HG03460 (cell line): ENCODE results near the gene C11orf91.
"Not testable (repeated sequence)": the region's sequence is repeated elsewhere in the genome, so short reads cannot be mapped to it uniquely, and the experiment has no call there.

ENCODE experiments used
- ATAC-seq: cut with Tn5 transposase; IDR thresholded peaks from one replicate; pipeline ENCODE4 v1.9.1; 2021; ENCODE audit not compliant: unreplicated experiment

C11orf91 gene

DNA sequence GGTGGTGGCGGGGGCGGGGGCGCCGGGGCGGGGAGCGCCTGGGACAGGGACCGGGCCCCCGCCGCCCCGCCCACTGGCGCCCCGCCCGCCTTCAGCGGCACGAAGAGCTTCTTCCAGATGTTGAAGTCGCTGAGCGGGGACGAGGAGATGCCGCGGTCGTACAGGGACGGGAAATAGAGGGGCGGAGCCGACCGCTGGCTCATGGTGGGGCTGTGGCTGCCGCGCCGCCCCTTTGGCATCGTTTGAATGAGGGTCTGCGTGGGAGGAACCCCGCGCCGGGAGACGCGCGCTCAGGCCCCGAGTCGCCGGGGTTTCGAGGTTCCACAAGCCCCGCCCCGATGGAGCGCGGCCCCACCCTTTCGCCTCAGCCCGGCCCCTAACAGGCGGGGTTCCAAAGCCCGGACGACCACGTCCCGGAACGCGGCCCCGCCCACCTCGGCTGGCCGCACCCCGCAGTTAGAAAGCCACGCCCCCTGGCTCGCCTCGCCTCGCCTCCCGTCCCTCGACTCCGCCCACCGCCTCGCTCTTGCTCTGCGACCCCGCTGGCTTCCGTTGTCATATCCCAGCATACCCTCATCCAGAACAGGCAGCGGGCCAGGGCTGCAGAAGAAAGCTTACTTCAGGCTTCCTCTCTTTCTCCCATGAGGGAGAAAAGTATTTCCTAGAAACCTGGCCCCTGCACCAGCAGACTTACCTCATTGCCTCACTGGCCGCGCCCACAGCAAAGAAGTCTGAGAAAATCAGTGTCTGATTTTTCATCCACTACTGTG lies at the start of gene C11orf91:
C11orf91 (minus strand) TSS at position 325 of the 770 bp plus-strand sequence; CDS start at position 239, 86 bp downstream.
- ATAC-seq = peak; percentile 90

GRCh38 chr11:33747979-33748378 lies 47.4 kb upstream of the C11orf91 start:
- no peak for ATAC-seq

- ATAC-seq = no peak
Measured at GRCh38 chr11:33743291-33743690, 42.7 kb upstream of the C11orf91 start.

DNA sequence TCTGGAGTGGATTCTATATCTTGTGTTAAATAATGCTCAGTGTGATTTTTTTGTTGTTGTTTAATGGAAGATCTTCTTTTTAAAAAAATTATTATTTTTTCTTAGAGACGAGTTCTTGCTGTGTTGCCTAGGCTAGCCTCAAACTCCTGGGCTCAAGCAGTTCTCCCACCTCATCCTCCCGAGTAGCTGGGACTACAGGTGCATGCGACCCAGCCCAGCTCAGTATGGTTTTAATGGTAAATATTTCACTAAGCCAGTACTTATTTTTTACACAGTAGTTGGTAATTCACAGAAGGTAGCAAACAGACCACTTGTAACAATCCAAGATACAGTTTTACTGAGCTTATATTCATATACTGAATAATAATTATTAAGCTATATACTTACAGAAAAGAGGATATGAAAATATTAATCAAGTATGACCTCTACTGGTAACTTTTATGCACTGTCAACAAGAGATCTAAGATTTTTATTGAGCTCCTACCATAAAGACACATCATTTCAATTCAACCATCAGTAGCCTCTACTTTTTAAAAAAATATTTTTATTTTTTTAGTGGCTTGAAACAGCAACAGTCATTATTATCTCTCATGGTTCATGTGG lies 41.7 kb upstream of the C11orf91 start:
- ATAC-seq = peak; percentile 60

- ATAC-seq = no peak
Measured at GRCh38 chr11:33741806-33742205, 41.2 kb upstream of the C11orf91 start.

GRCh38 chr11:33737362-33737821 lies 36.8 kb upstream of the C11orf91 start:
- no peak for ATAC-seq

- peak; percentile 57 for ATAC-seq
Measured at GRCh38 chr11:33736148-33736812, 35.7 kb upstream of the C11orf91 start, which contains the start of gene CD59. CD59 (minus strand) TSS chr11:33736423; CDS start chr11:33722445, 13,978 bp downstream.

DNA sequence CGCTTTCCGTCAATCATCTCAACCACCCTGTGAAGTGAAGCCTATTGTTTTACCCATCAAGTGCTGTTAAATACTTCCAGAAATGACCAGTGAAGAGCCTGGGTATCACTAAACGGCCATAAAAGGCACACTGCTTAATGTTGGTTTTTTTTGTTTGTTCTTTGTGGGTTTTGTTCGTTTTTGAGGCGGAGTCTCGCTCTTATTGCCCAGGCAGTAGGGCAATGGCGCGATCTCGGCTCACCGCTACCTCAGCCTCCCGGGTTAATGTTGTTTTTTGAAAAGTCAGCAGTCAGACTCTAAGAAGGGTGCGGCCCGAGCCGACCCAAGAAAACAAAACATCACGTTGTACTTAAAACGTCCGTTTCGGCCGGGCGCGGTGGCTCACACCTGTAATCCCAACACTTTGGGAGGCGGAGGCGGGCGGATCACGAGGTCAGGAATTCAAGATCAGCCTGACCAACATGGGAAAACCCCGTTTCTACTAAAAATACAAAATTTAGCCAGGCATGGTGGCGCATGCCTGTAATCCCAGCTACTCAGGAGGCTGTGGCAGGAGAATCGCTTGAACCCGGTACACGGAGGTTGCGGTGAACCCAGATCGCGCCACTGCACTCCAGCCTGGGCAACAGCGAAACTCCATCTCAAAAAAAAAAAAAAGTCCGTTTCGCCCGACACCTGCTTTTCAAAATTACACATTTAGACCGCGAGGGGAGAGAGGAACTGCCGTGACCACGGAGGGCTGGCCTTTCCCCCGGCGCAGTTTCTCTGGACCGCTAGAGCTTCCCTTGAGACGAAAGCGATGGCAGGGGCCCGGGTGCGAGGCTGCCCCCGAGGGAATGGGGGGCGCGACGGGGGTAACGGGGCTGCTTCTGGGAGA lies 34.9 kb upstream of the C11orf91 start:
- ATAC-seq = peak; percentile 56

- no peak for ATAC-seq
Measured at GRCh38 chr11:33734441-33735270, 34.0 kb upstream of the C11orf91 start.

DNA sequence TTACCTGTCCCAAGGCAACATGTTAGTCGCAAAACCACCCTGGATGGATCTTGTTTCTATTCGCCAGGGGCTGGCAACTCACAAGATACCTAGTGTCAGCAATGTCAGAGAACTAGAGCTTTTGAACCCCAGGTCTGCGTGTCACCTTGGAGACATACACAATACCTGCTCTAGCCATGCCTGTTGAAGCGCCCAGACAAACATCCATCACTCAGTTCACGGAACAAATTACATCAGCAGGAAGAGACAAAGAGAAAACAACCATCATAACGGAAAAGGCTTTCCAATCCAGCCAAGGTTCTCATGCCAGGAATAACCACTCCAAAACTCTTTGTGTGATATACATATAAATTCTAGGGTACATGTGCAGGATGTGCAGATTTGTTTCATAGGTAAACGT lies 33.4 kb upstream of the C11orf91 start:
- no peak for ATAC-seq

- ATAC-seq = no peak
Measured at GRCh38 chr11:33731723-33732531, 31.3 kb upstream of the C11orf91 start.

DNA sequence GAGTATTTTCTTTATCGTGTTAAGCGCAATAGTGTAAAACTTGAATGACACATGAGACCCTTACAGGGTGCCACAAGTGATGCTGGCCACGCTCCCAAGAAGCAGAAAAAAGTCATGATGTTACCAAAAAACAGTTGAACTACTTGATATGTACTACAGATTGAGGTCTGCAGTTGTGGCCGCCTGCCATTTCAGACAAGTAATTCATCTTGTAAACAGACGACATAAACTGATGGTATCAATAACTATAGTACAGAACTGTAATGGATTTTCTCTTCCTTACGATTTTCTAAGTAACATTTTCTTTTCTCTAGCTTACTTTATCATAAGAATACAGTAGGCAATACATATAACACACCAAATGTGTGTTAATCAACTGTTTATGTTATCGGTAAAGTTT lies 30.1 kb upstream of the C11orf91 start:
- no peak for ATAC-seq

DNA sequence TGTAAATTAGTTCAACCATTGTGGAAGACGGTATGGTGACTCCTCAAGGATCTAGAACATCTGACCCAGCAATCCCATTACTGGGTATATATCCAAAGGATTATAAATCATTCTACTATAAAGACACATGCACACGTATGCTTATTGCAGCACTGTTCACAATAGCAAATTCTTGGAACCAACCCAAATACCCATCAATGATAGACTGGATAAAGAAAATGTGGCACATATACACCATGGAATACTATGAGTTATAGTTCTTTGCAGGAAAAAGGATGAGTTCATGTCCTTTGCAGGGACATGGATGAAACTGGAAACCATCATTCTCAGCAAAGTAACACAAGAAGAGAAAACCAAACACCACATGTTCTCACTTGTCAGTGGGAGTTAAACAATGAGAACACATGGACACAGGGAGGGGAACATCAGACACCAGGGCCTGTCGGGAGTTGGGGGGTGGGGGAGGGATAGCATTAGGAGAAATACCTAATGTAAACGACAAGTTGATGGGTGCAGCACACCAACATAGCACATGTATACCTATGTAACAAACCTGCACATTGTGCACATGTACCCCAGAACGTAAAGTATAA lies 28.5 kb upstream of the C11orf91 start:
- ATAC-seq = not testable (repeated sequence)

GRCh38 chr11:33727539-33727938 lies 26.9 kb upstream of the C11orf91 start:
- not testable (repeated sequence) for ATAC-seq

GRCh38 chr11:33725496-33725895 lies 24.9 kb upstream of the C11orf91 start:
- no peak for ATAC-seq

DNA sequence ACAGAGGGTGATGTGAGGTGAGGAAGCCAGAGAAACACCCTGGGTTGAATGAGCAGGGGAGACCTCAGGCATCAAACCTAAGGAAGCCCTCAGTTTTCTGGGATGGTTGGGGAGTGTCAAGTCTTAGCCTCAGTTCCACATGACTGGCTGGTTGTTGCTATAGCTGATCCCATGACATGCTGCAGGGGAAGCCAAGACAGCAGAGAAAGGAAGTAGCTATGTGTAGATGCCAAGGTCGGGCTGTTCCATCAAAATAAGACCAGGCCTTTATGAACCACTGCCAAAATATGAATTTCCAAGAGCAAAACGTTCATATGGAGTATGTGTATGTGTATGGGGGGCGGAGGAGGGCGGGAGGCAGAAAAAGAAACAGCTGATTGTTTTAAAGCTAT lies 24.0 kb upstream of the C11orf91 start:
- peak; percentile 41 for ATAC-seq

DNA sequence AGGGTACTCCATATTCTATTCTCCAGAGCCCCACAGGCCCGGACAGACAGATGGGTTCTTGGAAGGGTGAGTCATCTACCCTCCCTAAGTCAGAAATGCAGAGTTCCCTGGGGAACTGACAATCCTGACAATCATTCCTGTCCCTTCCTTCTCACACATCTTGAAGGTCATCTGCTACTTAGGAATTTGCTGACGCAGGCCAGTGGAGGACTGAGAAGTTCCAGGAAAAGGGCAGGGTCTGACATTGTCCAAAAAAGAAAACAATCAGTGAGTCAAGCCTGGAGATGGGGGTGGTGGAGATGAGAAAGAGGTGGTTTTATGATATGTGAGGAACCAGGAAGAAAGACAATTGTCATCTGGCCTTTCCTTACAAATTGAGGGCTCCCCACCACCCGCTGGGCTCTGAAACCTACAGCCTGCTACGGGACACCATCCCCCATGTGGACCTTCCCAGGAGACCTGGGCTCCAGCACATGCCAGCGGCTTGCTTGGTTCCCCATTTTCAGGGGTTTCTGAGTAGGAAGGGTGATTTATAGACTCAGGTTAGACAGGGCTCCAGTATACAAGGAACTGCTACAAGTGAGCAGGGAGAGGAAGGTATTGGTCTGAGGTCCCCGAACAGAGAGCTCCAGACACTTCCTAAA lies 22.7 kb upstream of the C11orf91 start:
- no peak for ATAC-seq

DNA sequence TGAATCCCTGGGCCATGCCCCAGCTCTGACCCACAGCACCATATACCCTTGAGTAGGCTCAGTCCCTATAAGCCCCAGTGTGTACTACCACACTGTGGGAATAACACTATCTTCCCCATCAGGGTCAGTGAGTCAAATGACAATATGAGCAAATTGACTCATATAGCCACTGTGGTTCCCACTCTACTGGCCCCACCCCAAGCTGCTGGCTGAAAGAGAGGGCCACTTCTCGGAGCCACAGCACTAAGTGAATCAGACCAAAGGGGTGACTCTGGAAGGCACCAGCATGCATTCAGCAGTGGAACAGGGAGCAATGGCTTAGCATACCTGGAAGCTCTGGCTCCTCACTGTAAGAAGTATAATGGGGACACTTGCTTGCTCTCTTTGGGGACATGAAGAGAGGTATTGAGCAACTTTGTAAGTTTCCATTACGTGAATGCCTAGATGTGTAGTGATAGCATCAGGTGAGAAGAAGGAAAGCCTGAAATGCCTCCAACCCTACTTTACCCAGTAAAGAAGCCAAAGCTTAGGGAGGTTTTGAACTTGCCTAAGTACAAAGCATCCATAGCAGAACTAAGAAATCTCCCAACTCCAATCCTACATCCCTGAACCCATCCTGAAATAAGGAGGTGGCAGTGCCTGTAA lies 22.1 kb upstream of the C11orf91 start:
- ATAC-seq = peak; percentile 58
